SK-N-SH treated with all-trans-retinoic acid at 6 μM for 48 hours (cell line): Measurements from ENCODE around the gene AP2A2.

Experiments used
- ATAC-seq: fragments of 200-7000 bp; cut with Tn5 transposase; 3 replicates; pipeline ENCODE4 v1.9.1; 2020; ENCODE audit warnings: mild to moderate bottlenecking, moderate library complexity
- ARNTL ChIP-seq: fragments of 450-650 bp; formaldehyde crosslinking; IDR thresholded peaks from 2 replicates; pipeline ENCODE4 v1.5.0; 2020; ENCODE audit warnings: low read depth, mild to moderate bottlenecking, moderate library complexity, borderline replicate concordance
- BACH2 ChIP-seq: fragments of 250-450 bp; sonication (Bioruptor Pico); IDR thresholded peaks from 2 replicates; pipeline ENCODE4 v1.9.0; 2021; ENCODE audit warnings: mild to moderate bottlenecking, borderline replicate concordance
- CSDC2 ChIP-seq: fragments of 250-450 bp; sonication (Bioruptor Pico); IDR thresholded peaks from 2 replicates; pipeline ENCODE4 v1.5.0; 2020; ENCODE audit warnings: mild to moderate bottlenecking, moderate library complexity
- ESRRG ChIP-seq: fragments of 250-450 bp; sonication (Bioruptor Pico); IDR thresholded peaks from 2 replicates; pipeline ENCODE4 v1.6.1; 2021; ENCODE audit warnings: mild to moderate bottlenecking
- GLIS3 ChIP-seq: fragments of 250-450 bp; sonication (Bioruptor Pico); IDR thresholded peaks from 2 replicates; pipeline ENCODE4 v1.5.0; 2020; ENCODE audit warnings: mild to moderate bottlenecking, moderate library complexity
- ISL1 ChIP-seq: fragments of 250-450 bp; sonication (Bioruptor Pico); IDR thresholded peaks from 2 replicates; pipeline ENCODE4 v2.1.2; 2022; ENCODE audit warnings: mild to moderate bottlenecking, moderate library complexity
- OSR1 ChIP-seq: fragments of 250-450 bp; sonication (Bioruptor Pico); IDR thresholded peaks from 2 replicates; pipeline ENCODE4 v1.8.0; 2022; ENCODE audit warnings: moderate library complexity, mild to moderate bottlenecking, inconsistent platforms
- PPARA ChIP-seq: fragments of 250-450 bp; sonication (Bioruptor Pico); IDR thresholded peaks from 2 replicates; pipeline ENCODE4 v1.5.0; 2020; ENCODE audit warnings: mild to moderate bottlenecking, borderline replicate concordance
- RARB ChIP-seq: fragments of 250-450 bp; sonication (Bioruptor Pico); IDR thresholded peaks from 2 replicates; pipeline ENCODE4 v1.8.0; 2021; ENCODE audit warnings: mild to moderate bottlenecking, moderate library complexity
- SNAI2 ChIP-seq: fragments of 250-450 bp; sonication (Bioruptor Pico); IDR thresholded peaks from 2 replicates; pipeline ENCODE4 v1.5.0; 2020; ENCODE audit warnings: mild to moderate bottlenecking, moderate library complexity
- TCF4 ChIP-seq: fragments of 250-450 bp; sonication (Bioruptor Pico); IDR thresholded peaks from 2 replicates; pipeline ENCODE4 v1.8.0; 2021; ENCODE audit warnings: mild to moderate bottlenecking, moderate library complexity, borderline replicate concordance
- ZC3H10 ChIP-seq: fragments of 250-450 bp; sonication (Bioruptor Pico); IDR thresholded peaks from 2 replicates; pipeline ENCODE4 v1.5.1; 2021; ENCODE audit warnings: mild to moderate bottlenecking, moderate library complexity
- ZFP3 ChIP-seq: fragments of 250-450 bp; sonication (Bioruptor Pico); IDR thresholded peaks from 2 replicates; pipeline ENCODE4 v1.5.0; 2020; ENCODE audit warnings: mild to moderate bottlenecking, moderate library complexity
- ZFP30 ChIP-seq: fragments of 450-650 bp; formaldehyde crosslinking; IDR thresholded peaks from 2 replicates; pipeline ENCODE4 v1.5.0; 2022; ENCODE audit warnings: mild to moderate bottlenecking, moderate library complexity
- ZNF565 ChIP-seq: fragments of 450-650 bp; formaldehyde crosslinking; conservative IDR thresholded peaks from 2 replicates; pipeline ENCODE4 v1.5.0; 2020; ENCODE audit warnings: low read depth, mild to moderate bottlenecking, moderate library complexity
- ZNF70 ChIP-seq: fragments of 450-650 bp; formaldehyde crosslinking; IDR thresholded peaks from 2 replicates; pipeline ENCODE4 v1.5.0; 2020; ENCODE audit warnings: mild to moderate bottlenecking, moderate library complexity
- ZNF8 ChIP-seq: fragments of 450-650 bp; formaldehyde crosslinking; IDR thresholded peaks from 2 replicates; pipeline ENCODE4 v1.5.0; 2020; ENCODE audit warnings: mild to moderate bottlenecking, moderate library complexity
- TF ChIP-seq, protein P1 (sequence below): fragments of 250-450 bp; sonication (Bioruptor Pico); IDR thresholded peaks from 2 replicates; pipeline ENCODE4 v1.8.0; 2020; ENCODE audit warnings: mild to moderate bottlenecking, moderate library complexity, borderline replicate concordance
- TF ChIP-seq, protein P2 (sequence below): fragments of 250-450 bp; sonication (Bioruptor Pico); IDR thresholded peaks from 2 replicates; pipeline ENCODE4 v1.5.1; 2020; ENCODE audit warnings: low read depth, mild to moderate bottlenecking, moderate library complexity
- TF ChIP-seq, protein P3 (sequence below): fragments of 250-450 bp; sonication (Bioruptor Pico); IDR thresholded peaks from 2 replicates; pipeline ENCODE4 v1.8.0; 2021; ENCODE audit warnings: low read depth, mild to moderate bottlenecking, moderate library complexity, borderline replicate concordance
- TF ChIP-seq, protein P4 (sequence below): fragments of 250-450 bp; sonication (Bioruptor Pico); IDR thresholded peaks from 2 replicates; pipeline ENCODE4 v1.5.0; 2020; ENCODE audit warnings: mild to moderate bottlenecking, moderate library complexity
- TF ChIP-seq, protein P5 (sequence below): fragments of 250-450 bp; sonication (Bioruptor Pico); IDR thresholded peaks from 2 replicates; pipeline ENCODE4 v1.5.1; 2021; ENCODE audit warnings: mild to moderate bottlenecking, moderate library complexity

Gene AP2A2

DNA sequence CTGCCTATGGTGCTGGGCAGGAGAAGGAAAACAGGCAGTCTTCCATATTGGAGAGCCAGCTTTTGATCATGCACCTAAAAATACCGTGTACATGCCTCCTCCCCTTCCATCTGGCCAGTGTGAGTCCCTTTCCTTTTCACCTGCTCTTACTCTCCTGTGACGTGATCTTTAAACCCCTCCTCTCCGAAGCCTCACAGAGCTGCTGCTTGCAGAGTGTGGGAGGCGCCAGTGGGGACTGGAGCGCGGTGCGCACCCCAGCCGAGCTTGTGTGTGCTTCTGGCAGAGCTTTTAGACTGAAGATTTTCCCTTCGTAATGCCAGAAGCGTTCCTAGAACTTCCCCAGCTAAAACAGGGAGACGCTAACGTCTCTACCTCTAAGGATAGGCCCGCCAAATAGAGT, 81.1 kb downstream of the AP2A2 start:
- no peak for ATAC-seq
- TF ChIP-seq ISL1 (no peak), OSR1 (no peak), ZFP3 (CRISPR knock-in tag) (no peak), SNAI2 (CRISPR knock-in tag) (no peak), ZC3H10 (CRISPR knock-in tag) (no peak), ARNTL (CRISPR knock-in tag) (no peak), TCF4 (CRISPR knock-in tag) (no peak), CSDC2 (no peak), PPARA (CRISPR knock-in tag) (no peak), GLIS3 (CRISPR knock-in tag) (no peak), ESRRG (CRISPR knock-in tag) (no peak), RARB (no peak), ZNF70 (CRISPR knock-in tag) (no peak), ZNF565 (CRISPR knock-in tag) (no peak), BACH2 (CRISPR knock-in tag) (no peak)
- TF ChIP-seq, protein P1, sequence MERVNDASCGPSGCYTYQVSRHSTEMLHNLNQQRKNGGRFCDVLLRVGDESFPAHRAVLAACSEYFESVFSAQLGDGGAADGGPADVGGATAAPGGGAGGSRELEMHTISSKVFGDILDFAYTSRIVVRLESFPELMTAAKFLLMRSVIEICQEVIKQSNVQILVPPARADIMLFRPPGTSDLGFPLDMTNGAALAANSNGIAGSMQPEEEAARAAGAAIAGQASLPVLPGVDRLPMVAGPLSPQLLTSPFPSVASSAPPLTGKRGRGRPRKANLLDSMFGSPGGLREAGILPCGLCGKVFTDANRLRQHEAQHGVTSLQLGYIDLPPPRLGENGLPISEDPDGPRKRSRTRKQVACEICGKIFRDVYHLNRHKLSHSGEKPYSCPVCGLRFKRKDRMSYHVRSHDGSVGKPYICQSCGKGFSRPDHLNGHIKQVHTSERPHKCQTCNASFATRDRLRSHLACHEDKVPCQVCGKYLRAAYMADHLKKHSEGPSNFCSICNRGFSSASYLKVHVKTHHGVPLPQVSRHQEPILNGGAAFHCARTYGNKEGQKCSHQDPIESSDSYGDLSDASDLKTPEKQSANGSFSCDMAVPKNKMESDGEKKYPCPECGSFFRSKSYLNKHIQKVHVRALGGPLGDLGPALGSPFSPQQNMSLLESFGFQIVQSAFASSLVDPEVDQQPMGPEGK (CRISPR knock-in tag): no peak
- TF ChIP-seq, protein P2, sequence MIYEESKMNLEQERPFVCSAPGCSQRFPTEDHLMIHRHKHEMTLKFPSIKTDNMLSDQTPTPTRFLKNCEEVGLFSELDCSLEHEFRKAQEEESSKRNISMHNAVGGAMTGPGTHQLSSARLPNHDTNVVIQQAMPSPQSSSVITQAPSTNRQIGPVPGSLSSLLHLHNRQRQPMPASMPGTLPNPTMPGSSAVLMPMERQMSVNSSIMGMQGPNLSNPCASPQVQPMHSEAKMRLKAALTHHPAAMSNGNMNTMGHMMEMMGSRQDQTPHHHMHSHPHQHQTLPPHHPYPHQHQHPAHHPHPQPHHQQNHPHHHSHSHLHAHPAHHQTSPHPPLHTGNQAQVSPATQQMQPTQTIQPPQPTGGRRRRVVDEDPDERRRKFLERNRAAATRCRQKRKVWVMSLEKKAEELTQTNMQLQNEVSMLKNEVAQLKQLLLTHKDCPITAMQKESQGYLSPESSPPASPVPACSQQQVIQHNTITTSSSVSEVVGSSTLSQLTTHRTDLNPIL (CRISPR knock-in tag): no peak
- TF ChIP-seq, protein P3, sequence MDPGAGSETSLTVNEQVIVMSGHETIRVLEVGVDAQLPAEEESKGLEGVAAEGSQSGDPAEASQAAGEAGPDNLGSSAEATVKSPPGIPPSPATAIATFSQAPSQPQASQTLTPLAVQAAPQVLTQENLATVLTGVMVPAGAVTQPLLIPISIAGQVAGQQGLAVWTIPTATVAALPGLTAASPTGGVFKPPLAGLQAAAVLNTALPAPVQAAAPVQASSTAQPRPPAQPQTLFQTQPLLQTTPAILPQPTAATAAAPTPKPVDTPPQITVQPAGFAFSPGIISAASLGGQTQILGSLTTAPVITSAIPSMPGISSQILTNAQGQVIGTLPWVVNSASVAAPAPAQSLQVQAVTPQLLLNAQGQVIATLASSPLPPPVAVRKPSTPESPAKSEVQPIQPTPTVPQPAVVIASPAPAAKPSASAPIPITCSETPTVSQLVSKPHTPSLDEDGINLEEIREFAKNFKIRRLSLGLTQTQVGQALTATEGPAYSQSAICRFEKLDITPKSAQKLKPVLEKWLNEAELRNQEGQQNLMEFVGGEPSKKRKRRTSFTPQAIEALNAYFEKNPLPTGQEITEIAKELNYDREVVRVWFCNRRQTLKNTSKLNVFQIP: no peak
- TF ChIP-seq, protein P4, sequence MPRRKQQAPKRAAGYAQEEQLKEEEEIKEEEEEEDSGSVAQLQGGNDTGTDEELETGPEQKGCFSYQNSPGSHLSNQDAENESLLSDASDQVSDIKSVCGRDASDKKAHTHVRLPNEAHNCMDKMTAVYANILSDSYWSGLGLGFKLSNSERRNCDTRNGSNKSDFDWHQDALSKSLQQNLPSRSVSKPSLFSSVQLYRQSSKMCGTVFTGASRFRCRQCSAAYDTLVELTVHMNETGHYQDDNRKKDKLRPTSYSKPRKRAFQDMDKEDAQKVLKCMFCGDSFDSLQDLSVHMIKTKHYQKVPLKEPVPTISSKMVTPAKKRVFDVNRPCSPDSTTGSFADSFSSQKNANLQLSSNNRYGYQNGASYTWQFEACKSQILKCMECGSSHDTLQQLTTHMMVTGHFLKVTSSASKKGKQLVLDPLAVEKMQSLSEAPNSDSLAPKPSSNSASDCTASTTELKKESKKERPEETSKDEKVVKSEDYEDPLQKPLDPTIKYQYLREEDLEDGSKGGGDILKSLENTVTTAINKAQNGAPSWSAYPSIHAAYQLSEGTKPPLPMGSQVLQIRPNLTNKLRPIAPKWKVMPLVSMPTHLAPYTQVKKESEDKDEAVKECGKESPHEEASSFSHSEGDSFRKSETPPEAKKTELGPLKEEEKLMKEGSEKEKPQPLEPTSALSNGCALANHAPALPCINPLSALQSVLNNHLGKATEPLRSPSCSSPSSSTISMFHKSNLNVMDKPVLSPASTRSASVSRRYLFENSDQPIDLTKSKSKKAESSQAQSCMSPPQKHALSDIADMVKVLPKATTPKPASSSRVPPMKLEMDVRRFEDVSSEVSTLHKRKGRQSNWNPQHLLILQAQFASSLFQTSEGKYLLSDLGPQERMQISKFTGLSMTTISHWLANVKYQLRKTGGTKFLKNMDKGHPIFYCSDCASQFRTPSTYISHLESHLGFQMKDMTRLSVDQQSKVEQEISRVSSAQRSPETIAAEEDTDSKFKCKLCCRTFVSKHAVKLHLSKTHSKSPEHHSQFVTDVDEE: no peak

DNA sequence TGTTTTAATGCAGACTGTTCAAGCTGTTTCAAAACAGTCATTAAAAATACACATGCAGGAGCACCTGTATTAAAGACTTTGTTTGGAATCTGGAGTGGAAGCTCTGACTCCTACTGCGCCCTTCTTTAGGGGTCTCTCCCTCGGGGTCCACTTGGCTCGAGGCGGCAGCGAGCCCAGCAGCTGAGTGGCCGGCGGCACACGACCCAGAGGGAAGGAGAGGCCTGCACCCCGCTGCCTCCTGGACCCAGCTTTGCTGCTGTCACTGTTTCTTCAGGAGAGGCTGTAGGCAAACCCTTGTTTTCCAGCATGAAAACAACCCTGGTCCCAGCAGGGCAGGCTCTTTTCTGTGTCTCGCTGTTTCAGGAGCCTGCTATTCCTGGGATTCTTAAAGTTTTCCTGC, 81.6 kb downstream of the AP2A2 start:
- ATAC-seq: no peak

More for the DNA sequence above, 81.6 kb downstream of the AP2A2 start:
- TF ChIP-seq ISL1 (no peak), OSR1 (no peak), ZFP30 (CRISPR knock-in tag) (no peak), ZFP3 (CRISPR knock-in tag) (no peak), PPARA (CRISPR knock-in tag) (no peak), GLIS3 (CRISPR knock-in tag) (no peak), ARNTL (CRISPR knock-in tag) (no peak), ZNF8 (CRISPR knock-in tag) (no peak), BACH2 (CRISPR knock-in tag) (no peak), ZNF70 (CRISPR knock-in tag) (no peak)
- TF ChIP-seq, protein P5, sequence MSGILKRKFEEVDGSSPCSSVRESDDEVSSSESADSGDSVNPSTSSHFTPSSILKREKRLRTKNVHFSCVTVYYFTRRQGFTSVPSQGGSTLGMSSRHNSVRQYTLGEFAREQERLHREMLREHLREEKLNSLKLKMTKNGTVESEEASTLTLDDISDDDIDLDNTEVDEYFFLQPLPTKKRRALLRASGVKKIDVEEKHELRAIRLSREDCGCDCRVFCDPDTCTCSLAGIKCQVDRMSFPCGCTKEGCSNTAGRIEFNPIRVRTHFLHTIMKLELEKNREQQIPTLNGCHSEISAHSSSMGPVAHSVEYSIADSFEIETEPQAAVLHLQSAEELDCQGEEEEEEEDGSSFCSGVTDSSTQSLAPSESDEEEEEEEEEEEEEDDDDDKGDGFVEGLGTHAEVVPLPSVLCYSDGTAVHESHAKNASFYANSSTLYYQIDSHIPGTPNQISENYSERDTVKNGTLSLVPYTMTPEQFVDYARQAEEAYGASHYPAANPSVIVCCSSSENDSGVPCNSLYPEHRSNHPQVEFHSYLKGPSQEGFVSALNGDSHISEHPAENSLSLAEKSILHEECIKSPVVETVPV (CRISPR knock-in tag): no peak
- TF ChIP-seq, protein P2 (CRISPR knock-in tag): no peak
- TF ChIP-seq, protein P3: no peak
- TF ChIP-seq, protein P4: no peak
- TF ChIP-seq, protein P1 (CRISPR knock-in tag): no peak
